Measurements from ENCODE around the gene CDK16.

GRCh38 chrX:47187106-47187677 is 31.3 kb upstream of the CDK16 start:
- TF ChIP-seq POLR2AphosphoS5 (IDR thresholded peaks at IDR 0.05; ENCODE audit: low read depth, low read length) (no peak), SPI1 (IDR thresholded peaks at IDR 0.05; ENCODE audit: low read depth, low read length) (no peak)
